Measurements from ENCODE around the gene ARF3.

ARF3 gene

DNA sequence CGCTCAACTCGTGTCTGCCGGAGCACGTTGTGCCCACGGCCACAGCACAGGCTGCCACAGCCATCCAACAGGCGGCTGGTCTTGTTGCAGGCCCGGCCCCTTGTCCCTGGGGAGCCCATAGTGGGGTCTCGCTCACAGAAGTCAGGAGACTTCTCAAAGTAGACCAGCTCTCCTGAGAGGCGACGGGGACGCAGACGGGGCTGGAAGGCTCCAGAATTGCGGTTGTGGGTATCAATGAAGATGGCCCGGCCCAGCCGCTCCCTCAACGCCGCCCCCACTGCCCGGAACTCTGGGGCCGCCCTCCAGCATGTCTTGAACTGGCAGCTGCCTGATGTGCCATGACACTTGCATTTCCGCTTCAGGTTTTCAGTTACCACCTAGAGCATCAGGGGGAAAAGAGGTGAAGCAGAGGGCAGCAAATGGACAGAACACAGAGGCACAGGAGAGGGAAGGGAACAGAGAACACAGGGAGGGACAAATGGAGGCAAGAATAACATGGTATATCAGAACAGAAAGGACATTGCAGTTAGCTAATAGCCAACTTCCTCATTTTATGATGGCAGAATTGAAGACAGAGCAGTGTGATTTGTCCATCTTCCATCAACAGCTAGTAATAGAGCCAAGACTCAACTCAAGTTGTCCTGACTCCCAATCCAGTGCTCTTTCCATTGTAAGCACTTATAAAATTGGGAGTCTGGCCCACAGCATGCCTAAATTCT lies 9.0 kb upstream of the ARF3 start:
- no peak for DNase-seq (ENCODE audit: low read depth)

DNA sequence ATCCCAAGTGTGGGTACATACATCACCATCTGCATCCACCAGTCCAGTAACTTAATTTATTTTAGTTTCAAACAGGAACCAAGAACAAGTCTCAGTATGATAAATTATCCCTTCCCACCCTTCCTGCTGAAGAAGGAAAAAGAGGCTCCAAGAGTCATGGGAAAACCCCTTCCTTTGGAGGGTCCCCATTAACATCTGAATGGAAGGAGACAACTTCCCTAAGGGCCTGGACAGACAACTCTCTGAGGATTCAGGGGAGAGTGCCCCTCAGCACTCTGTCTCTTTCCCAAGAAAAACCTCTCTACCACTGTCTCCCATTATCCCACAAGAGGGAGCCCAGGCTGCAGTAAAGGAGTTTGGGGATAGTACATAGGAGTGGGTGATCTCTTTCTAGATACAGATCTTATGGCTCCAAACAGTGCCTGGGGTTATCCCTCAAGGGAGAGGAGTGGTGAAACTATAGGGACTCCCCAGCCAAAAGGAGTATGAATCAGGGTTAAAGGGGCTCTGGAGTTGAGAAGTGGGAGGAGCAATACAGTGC lies 8.1 kb upstream of the ARF3 start:
- DNase-seq (ENCODE audit: low read depth), result no peak

DNA sequence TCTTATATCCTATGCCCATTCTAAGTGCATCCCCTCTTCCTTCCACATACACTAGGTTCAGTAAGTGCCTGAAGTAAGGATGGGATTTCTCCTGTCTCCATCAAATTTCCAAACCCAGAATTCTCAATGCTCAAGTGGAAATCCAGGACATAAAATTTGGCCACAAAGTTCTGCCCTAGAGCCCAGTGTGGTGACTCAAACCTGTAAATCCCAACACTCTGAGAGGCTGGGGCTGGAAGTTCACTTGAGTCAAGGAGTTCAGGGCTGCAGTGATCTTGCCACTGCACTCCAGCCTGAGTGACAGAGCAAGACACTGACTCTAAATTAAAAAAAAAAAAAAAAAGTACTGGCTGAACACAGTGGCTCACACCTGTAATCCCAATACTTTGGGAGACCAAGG lies 4.5 kb upstream of the ARF3 start:
- no peak for DNase-seq (ENCODE audit: low read depth)

DNA sequence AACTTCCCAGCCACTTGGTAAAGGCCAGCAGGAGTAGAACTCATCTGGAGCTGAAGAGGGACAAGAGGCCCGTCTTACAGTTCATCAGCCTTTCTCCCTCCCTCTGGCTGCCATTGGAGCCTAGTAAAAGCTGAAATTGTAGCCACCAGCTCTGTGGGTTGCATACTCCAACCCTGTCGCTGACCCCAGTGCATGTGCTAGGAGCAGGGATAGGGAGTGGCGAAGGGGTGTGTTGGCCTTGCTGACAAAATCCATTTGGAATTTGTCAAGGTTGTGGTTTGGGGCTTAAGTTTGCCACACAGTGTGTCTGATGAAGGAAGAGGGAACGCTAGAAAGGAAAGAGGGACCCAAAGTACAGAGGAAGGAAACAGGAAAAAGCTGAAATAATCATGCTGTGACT lies 4.0 kb upstream of the ARF3 start:
- DNase-seq (ENCODE audit: low read depth), result no peak

DNA sequence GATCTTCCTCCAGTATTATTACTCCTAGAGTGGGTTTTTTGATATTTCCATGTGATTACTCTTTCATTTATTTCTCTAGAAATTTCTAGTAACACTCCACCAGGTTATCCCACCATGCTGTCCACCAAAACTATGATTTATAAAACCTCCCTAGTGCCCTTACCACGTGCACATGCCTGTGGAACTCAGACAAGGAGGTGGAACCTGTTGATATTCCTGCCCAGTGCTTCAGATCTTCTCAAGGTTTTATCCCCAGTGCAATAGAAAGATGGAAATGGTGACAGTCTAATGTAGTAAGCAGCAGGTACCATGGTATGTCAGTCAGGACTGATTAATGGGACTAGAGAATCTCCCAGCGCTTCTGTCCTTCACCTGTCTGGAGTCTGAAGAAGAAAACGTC lies 3.5 kb upstream of the ARF3 start:
- no peak for DNase-seq (ENCODE audit: low read depth)

- no peak for DNase-seq (ENCODE audit: low read depth)
Measured at GRCh38 chr12:48958049-48958388, 732 bp upstream of the ARF3 start.

- no peak for DNase-seq (ENCODE audit: low read depth)
Measured at GRCh38 chr12:48956279-48957140, 777 bp downstream of the ARF3 start.

- no peak for DNase-seq (ENCODE audit: low read depth)
Measured at GRCh38 chr12:48954841-48955501, 2.3 kb downstream of the ARF3 start.

DNA sequence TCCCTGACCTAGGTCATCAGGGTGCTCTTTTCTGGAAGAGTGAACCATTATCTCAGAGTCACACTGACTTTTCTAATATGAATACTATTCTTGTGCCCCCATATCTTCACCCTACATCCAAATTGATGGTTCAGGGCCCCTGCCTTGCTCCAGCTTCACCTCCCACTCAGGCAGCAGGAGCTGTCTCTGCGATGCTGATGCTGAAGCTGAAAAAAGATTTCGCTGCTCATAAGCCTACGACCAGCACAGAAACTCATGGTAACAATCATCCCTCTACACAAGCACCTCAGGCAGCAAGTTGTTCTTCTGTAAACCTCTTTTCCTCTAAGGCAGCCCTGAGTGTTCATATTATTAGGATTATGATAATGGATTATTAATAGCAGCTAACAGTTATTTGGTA lies 3.2 kb downstream of the ARF3 start:
- DNase-seq (ENCODE audit: low read depth), result no peak

GRCh38 chr12:48952691-48953090 lies 4.6 kb downstream of the ARF3 start:
- DNase-seq (ENCODE audit: low read depth), result no peak

DNA sequence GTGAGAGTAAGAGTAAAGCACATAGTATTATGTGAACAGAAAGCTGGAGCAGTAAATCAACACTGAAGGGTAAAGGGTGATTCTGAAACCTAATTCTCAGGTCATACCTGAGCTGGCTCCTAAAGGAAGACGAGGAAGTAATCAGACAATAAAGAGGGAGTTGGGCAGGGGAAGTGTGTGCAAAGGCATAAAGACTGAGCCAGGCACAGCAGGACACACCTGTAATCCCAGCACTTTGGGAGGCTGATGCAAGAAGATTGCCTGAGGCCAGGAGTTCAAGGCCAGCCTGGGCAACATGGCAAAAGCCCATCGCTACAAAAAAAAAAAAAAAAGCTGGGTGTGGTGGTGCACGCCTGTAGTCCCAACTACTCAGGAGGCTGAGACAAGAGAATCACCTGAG lies 9.6 kb downstream of the ARF3 start:
- DNase-seq (ENCODE audit: low read depth), result no peak

DNA sequence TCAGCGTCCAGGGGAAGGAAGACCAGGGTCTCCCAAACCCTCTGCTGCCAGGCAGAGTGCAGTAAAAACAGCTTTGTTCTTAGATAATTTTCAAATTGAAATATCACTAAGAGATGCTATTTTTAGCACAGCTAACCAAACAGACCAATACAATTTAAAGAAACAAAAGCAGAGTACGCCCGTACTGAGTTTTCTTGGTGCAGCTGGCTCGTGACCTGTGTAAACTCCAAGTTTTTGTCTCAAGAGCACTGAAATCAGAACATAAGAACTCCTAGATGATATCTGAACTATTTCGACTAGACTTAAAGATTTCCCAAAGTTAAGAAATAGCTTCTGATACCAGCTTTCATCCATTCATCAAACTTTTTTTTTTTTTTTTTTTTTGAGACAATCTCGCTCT lies 10.3 kb downstream of the ARF3 start:
- DNase-seq (ENCODE audit: low read depth), result no peak

DNA sequence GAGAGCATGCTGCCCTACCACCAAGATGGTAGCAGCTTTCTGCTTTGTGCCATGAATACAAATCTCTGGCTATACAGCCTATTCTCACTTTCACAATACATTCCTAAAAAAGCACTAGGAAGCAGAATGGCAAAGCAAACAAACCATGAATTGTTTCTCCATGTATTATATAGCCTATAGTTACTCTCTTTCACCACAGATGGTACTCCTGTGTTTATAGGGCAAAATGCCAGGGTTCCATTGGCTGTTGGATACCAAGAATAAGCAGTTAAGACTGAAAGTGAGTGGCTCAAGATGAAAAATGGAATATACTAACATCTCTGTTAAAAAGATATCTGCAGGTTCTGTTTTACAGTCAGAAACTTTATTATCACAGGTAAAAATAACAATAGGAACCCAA lies 11.1 kb downstream of the ARF3 start:
- no peak for DNase-seq (ENCODE audit: low read depth)

DNA sequence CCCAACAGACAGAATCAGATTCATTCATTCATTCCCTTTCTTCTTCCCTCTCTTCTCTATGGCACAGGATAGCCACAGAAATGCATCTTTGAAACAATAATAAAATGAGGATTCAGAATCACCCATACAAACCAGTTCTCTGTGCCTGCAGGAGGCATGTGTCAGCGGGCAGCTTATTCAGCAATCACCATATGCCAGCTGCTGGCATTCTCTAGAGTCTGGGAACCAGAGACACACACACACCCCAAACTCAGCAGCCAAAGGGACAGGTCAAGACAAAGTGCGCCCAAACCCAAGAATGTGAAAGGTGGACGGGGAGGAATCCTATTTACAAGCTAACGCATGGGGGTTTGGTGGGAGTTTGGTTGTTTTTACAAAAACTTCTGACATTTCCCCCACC lies 14.1 kb downstream of the ARF3 start:
- no peak for DNase-seq (ENCODE audit: low read depth)

GRCh38 chr12:48940181-48940580 lies 17.1 kb downstream of the ARF3 start:
- no peak for DNase-seq (ENCODE audit: low read depth)

- DNase-seq (ENCODE audit: low read depth), result no peak
Measured at GRCh38 chr12:48938805-48939204, 18.5 kb downstream of the ARF3 start.

- no peak for DNase-seq (ENCODE audit: low read depth)
Measured at GRCh38 chr12:48937170-48937569, 20.1 kb downstream of the ARF3 start.

DNA sequence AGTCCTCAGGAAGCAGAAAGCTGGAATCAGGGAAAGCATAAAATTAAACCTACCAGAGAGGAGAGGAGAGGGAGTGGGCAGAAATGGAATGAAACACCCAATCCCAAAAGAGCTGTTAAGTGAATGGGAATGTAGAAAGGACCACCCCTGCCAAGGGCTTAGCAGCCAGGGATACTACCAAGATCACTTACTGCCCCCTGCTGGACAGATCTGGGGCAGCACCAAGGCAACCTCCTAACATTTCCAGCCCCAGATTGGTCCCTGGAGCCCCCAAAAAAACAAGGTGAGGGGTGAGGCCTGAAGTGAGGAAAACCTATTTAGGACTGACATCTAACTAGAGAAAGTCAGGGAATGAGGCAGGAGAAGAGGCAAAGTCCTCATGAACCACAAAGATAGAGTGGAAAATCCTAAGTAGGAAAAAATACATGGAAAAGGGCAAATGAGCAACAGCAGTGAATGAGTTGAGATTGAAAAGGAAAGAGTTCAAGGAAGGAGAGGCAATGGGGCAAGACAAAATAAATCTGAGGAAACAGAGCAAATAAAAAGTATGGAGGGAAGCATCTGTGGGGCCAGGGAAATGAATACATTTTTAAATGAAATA lies 20.8 kb downstream of the ARF3 start:
- peak; percentile 76 for DNase-seq (ENCODE audit: low read depth)

DNA sequence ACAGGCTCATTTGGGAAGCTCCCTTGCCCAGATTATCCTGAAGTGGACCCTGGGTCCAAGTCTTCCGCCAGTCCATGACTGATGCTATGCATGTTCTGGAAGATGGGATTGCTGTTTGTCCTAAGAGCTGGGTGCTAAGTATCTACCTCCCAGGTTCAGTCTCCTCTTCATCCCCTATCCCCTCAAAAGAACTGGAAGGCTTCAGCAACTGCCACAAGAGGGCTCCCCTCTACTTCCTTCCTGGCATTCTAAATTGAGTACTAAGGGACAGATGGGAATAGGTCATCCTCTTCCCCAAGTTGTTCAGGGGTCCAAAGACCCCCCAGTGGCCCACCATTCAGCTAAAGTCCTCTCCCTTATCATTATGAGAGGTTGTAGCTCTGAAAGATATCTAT lies 23.0 kb downstream of the ARF3 start:
- DNase-seq (ENCODE audit: low read depth), result no peak

DNA sequence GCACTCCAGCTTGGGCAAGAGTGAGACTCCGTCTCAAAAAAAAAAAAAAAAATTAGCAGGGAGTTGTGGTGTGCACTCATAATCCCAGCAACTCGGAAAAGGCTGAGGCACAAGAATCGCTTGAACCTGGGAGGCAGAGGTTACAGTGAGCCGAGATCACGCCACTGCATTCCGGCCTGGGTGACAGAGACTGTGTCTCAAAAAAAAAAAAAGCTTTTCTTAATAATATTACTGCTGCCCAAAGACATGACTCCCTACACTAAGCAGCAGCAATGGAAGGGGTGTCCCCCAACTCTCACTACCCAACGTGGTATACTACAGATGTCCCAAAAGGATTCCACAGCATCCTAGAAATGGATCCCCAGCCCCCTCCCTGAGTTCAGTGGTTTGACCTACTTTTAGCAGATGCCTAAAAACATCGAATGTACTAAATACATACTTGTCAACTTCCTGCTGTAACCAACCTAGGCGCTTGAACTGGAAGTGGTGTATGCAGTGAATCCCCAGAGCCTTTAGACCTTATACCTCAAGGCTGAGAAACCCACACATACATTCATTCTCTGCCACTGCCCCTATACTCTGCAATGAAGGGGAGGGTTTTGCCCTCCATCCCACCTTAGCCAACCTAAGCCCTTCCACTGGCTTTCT lies 23.5 kb downstream of the ARF3 start:
- DNase-seq (ENCODE audit: low read depth), result no peak

DNA sequence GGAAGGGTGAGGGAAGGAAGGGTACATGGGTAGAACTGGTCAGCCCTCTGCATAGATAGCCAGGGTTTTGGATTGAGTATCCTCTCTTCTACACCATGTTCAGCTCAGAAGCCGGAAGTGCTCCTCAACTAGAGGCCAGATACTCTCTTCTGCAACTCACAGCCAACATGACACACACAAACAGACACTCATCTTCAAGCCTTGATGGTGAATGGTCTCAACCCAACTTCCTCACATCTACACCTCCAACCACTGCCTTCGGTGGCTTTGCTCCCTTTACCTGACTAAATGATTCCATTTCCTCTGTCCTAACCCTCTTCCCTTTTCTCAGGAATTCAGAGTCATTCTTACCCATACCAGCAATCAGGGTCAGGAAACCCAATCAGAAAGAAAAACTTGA lies 24.4 kb downstream of the ARF3 start:
- DNase-seq (ENCODE audit: low read depth), result no peak

DNA sequence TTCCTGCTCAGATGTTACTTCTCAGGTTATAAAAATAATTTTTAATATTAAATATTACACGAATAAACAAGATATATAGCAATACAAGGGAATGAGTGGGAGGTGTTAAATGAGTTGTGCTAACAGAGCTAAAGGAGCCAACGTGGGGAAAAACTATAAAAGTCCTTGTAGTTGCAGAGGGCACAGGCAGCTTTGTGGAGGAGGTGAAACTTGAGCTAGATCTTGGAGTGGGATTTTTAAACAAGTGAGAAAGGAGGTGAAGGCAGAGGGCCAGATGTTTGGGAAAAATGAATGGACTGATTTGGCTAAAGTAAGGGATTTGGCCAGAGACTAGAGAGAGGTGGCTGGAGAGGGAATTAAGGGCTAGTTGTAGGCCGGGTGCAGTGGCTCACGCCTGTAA lies 26.8 kb downstream of the ARF3 start:
- no peak for DNase-seq (ENCODE audit: low read depth)

All from stimulated activated CD8-positive, alpha-beta memory T cell treated with anti-CD3 and anti-CD28 coated beads, Interleukin-4, amount 100 ng/mL, for 24 hours (primary cell).